Measurements from ENCODE around the gene GFER.

Gene GFER

GRCh38 chr16:1975432-1976215, 8.4 kb upstream of the GFER start:
- FAIRE-seq: no peak

GRCh38 chr16:1976216-1976520, 7.8 kb upstream of the GFER start:
- no peak for FAIRE-seq

DNA sequence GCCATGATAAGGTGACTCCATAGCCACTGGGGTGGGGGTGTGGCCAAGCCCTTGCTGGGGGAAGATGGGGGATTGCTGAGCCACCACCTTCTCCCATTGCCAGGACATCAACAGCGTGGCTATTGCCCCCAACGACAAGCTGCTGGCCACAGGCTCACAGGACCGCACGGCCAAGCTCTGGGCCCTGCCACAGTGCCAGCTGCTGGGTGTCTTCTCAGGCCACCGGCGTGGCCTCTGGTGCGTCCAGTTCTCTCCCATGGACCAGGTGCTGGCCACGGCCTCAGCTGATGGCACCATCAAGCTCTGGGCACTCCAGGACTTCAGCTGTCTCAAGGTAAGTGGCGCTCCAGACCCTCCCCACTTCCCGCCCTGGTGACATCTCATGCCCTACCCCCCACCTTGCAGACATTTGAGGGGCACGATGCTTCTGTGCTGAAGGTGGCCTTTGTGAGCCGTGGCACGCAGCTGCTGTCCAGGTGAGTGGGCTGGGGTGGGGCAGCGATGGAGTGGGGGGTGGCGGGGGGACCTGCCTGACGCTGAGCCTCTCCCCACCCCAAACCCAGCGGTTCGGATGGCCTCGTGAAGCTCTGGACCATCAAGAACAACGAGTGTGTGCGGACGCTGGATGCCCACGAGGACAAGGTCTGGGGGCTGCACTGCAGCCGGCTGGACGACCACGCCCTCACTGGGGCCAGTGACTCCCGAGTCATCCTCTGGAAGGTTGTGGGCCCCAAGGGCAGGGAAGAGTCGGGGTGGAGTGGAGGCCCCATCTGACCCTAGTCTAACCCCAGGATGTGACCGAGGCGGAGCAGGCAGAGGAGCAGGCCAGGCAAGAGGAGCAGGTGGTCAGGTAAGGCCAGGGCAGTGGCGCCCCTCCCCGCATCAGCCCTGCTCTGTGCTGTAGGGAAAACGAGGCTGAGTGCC, 6.8 kb upstream of the GFER start:
- FAIRE-seq: no peak

GRCh38 chr16:1977875-1978268, 6.1 kb upstream of the GFER start:
- FAIRE-seq: no peak

DNA sequence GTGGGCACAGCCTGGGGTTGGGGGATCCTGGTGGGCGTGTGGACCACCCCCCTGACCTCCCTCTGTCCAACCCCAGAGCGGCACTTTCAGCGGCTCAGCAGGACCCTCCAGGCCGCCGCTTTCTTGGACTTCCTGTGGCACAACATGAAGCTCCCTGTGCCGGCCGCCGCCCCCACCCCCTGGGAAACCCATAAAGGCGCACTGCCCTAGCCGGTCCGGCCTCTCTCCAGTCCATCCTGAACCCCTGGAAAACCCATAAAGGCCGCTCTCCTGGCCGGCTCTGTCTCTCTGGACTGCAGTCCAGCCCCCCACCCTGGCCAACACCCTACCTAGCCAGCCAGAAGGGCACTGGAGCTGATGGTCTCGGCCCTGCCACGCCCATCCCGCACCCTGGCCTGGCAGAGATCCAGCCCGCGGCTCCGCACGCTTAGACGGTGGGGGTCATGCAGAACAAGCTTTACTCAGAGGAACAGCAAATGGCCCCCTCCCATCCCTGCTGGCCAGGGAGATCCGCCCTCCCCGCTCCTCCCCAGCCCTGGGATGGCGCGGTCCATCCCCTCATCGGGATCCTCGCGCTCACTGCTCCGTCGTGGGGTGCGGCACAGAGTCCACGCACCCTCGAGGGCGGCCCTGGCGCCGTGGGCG, 5.4 kb upstream of the GFER start:
- FAIRE-seq: no peak

DNA sequence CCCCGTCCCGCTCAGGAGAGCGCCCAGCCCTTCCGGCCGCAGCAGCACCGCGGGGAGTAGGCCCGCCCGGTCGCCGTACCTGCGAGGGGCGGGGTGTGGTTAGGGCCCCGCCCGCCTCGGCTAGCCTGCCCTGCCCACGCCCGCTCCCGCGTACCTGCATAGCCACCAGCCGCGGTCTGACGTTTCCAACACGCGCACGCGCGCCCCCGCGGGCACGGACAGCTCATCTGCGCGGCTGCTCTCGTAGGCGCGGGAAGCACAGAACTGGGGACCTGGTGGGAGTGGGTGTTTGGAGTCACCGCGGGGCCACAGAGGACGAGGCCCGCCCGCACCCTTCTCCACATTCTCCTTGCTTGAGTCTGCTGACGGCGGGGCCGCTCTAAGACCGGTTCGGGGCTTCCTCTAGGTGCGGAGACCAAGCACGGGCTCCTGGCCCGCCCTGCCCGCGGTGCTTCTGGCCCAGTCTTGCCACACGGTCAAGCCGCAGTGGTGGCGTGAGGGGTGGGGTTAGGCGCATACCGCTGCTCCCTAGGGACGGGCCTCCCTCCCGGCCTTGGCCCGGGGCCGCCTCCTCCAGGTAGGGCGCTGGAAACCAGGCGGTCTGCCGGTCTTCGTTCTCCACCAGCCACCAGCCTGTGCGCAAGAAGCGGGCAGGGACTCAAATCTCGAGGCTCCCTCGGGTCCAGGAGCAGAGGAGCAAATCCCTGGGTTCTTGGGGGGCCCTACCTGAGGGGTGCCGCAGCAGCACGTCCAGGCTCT, 4.5 kb upstream of the GFER start:
- no peak for FAIRE-seq

GRCh38 chr16:1980030-1980769, 3.8 kb upstream of the GFER start:
- no peak for FAIRE-seq

GRCh38 chr16:1980770-1981087, 3.3 kb upstream of the GFER start:
- no peak for FAIRE-seq

GRCh38 chr16:1981398-1981836, 2.6 kb upstream of the GFER start, which contains the start of gene NOXO1:
TSS of gene NOXO1 (minus strand) at chr16:1981469. CDS start at chr16:1981179, 290 bp downstream.
- FAIRE-seq: no peak

GRCh38 chr16:1982013-1982433, 2.0 kb upstream of the GFER start:
- FAIRE-seq: no peak

- FAIRE-seq: no peak
Observed at GRCh38 chr16:1982991-1983543, 926 bp upstream of the GFER start.

- FAIRE-seq: no peak
Observed at GRCh38 chr16:1984347-1985225, 593 bp downstream of the GFER start.

DNA sequence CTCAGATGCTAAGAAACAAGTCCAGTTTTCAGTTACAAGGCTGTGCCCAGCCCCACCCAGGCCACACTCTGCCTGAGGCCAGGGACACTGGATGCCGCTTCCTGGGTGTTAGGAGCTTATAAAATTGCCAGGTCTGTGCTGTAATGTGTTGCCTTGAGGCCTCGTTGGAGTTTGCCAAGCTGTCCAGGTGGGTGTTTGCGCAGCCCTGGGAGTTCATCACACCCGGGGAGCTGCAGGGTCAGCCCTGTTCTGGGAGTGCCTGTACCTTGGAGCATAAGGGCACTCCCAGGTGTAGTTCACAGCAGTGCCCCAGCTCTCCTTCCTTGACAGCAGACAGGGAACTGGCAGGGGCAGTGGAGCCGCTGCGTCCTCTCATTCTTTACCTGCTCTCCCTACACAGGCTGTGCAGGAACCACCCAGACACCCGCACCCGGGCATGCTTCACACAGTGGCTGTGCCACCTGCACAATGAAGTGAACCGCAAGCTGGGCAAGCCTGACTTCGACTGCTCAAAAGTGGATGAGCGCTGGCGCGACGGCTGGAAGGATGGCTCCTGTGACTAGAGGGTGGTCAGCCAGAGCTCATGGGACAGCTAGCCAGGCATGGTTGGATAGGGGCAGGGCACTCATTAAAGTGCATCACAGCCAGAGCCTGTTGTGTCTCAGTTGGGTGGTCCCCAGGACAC, 1.6 kb downstream of the GFER start:
- no peak for FAIRE-seq

DNA sequence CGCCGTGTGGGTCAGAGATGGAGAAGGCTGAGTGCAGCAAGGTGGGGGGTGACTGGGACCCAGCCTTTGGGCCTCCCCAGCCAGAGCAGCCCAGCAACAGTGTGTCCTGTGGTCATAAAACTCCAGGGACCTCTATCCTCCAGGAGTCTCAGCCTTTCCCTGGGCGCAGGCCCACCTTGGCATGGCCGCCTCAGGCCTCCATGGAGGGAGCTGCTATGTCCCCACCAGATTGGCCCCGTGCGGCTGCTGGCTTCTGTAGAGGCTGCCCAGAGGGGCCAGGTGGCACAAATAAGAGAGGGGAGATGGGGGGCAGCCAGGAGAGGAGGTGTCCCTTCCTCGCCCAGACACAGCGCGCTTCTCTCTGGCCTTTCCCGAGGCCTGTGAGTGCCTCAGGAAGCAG, 3.2 kb downstream of the GFER start:
- no peak for FAIRE-seq

DNA sequence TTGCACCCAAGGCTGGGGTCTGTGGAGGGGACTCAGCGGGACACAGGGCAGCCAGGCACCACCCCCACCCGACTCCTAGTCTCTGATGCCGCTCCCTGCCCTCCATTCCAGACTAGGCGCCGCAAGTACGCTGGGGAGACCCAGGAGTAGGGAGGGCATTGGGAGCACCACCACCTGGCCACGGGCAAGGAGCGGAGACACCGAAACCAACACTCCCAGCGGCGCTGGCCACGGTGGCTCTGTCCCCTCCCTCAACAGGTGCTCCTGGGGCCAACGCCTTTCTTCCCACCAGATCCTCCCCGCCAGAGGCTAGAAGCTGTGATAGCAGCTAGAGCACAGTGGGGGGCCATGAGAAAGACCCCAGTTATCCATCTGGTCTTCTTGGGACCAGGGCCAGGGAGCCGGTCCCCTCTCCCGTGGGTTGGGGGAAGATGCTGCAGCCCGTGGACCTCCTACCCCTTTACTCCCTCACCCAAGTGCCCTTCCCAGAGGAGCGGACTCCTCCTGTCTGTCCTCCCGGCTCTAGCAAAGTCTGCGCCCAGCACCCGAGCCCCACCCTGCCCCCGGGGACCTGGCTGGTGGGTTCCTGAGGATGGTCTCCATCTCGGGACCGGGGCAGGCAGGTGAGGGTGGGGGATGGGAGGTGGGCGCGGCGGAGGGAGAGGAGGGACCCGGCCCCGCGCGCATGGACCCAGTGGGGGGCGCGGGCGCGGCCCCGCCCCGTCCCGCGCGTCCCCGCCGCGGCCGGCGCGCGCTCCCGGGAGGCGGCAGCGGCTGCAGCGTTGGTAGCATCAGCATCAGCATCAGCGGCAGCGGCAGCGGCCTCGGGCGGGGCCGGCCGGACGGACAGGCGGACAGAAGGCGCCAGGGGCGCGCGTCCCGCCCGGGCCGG, 5.5 kb downstream of the GFER start, which contains the start of gene SYNGR3:
TSS of gene SYNGR3 (plus strand) at position 762 of the 892 bp plus-strand sequence. CDS start 133 bp downstream, outside the sequence.
- no peak for FAIRE-seq

GRCh38 chr16:1990101-1990350, 6.0 kb downstream of the GFER start:
- FAIRE-seq: no peak

DNA sequence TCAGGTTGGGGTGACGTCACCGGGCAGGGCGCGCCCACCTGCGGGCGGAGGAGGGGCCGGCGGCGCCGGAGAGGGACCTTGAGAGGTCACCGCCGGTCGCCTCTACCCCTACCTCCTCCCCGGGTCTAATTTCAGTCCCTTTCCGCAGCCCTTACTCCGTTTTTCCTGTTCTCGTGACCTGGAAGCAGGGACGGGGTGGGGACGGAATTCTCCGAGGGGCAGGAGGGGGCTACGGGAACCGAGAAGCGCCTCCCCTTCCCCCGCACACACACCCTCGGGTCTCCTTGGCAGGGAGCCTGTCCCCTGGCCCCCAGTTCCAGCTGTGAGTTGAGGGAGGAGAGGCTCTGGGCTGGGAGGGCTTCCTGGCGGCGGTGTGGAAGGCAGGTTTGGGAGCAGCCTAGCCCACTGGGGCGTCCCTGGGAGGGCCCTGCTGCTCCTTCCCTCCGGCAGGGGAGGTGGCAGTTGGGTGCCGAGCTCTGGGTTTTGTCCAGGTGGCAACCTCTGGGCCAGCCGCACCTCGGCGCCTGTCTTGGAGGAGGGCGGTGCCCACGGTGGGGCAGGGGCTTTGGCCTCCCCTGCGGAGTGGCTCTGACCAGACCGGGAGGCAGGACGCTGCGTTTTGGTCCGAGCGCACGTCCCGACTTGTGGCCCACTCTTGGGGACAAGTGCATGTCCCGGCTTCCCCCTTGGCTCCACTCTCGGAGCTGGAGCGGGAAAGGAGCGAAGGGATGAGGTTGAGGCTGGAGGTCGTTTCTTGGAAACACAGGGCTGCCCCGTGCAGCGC, 6.5 kb downstream of the GFER start:
- no peak for FAIRE-seq

- no peak for FAIRE-seq
Observed at GRCh38 chr16:1991135-1991551, 7.2 kb downstream of the GFER start.

- no peak for FAIRE-seq
Observed at GRCh38 chr16:1991588-1991947, 7.6 kb downstream of the GFER start.
